NOMO-1 treated with dmso at 0.1 percent for 144 hours (cell line): ENCODE data around the gene PYGO1.
A peak's percentile ranks its signal among the peaks of the same experiment; 100 is the strongest.
"Not testable (repeated sequence)": the region's sequence is repeated elsewhere in the genome, so short reads cannot be mapped to it uniquely, and the experiment has no call there.

Experiments
- DNase-seq: peaks from one replicate; lab custom pipeline; 2025; ENCODE audit not compliant: unreplicated experiment; lab: John Stamatoyannopoulos, UW

The PYGO1 gene

GRCh38 chr15:55513152-55513551 is 75.0 kb downstream of the PYGO1 start:
- DNase-seq = no peak

GRCh38 chr15:55507567-55507966 is 80.6 kb downstream of the PYGO1 start:
- DNase-seq = no peak

GRCh38 chr15:55505407-55505806 is 82.7 kb downstream of the PYGO1 start:
- DNase-seq = not testable (repeated sequence)

- DNase-seq = no peak
Measured at GRCh38 chr15:55499151-55499550, 89.0 kb downstream of the PYGO1 start.

- DNase-seq = peak; percentile 84
Measured at GRCh38 chr15:55498109-55498938, 89.8 kb downstream of the PYGO1 start.

GRCh38 chr15:55496716-55497115 is 91.4 kb downstream of the PYGO1 start:
- no peak for DNase-seq

GRCh38 chr15:55494931-55495330 is 93.2 kb downstream of the PYGO1 start:
- DNase-seq = peak; percentile 64

- DNase-seq = not testable (repeated sequence)
Measured at GRCh38 chr15:55488952-55489600, 99.1 kb downstream of the PYGO1 start.
